Measurements from ENCODE around the gene PTGDS. TPM values are rescaled to one million over a fixed set of nuclear protein-coding genes. Genes with fewer than 3 reads are reported as not detected.

The PTGDS gene
- total RNA-seq, 1 donor from 2014 or later = 76.8 TPM

DNA sequence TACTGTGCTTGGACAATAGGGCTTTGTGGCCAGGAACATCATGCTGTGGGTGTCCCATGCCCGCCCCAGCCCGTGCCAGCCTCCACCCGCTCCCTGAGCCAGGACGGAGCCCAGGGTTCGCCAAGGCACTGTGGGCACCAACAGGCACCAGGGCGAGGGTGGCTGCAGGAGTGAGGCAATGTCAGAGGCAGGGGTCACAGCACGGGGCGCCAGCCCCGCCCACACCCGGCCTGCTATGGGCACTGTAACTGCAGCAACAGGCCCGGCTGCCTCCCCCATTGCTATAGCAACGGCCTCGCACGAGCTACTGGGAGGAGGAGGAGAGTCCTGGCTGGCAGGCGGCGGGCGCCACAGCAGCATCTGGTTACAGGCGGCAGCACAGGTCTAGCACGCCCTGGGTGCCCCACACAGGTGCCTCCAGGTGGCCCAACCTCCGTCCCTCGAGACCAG lies 48.2 kb downstream of the PTGDS start:
- no peaks in the 10 kb centered on the region for H3K36me3 Mint-ChIP-seq (ENCODE audit: low read depth)
- no peak for DNase-seq (ENCODE audit: low spot score)
- TF ChIP-seq, protein P1, sequence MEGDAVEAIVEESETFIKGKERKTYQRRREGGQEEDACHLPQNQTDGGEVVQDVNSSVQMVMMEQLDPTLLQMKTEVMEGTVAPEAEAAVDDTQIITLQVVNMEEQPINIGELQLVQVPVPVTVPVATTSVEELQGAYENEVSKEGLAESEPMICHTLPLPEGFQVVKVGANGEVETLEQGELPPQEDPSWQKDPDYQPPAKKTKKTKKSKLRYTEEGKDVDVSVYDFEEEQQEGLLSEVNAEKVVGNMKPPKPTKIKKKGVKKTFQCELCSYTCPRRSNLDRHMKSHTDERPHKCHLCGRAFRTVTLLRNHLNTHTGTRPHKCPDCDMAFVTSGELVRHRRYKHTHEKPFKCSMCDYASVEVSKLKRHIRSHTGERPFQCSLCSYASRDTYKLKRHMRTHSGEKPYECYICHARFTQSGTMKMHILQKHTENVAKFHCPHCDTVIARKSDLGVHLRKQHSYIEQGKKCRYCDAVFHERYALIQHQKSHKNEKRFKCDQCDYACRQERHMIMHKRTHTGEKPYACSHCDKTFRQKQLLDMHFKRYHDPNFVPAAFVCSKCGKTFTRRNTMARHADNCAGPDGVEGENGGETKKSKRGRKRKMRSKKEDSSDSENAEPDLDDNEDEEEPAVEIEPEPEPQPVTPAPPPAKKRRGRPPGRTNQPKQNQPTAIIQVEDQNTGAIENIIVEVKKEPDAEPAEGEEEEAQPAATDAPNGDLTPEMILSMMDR (IDR thresholded peaks at IDR 0.05) = no peak
- no peak overlapping the region for H3K4me3 Mint-ChIP-seq (ENCODE audit: unreplicated experiment)
- no peaks in the 10 kb centered on the region for H3K27me3 Mint-ChIP-seq (ENCODE audit: low read depth)
- H3K27ac Mint-ChIP-seq (ENCODE audit: unreplicated experiment) = no peak overlapping the region
- no peaks in the 10 kb centered on the region for H3K9me3 Mint-ChIP-seq (ENCODE audit: low read depth)
- H3K4me1 Mint-ChIP-seq (ENCODE audit: low read depth) = peaks cover 7% of the 10 kb centered on the region

DNA sequence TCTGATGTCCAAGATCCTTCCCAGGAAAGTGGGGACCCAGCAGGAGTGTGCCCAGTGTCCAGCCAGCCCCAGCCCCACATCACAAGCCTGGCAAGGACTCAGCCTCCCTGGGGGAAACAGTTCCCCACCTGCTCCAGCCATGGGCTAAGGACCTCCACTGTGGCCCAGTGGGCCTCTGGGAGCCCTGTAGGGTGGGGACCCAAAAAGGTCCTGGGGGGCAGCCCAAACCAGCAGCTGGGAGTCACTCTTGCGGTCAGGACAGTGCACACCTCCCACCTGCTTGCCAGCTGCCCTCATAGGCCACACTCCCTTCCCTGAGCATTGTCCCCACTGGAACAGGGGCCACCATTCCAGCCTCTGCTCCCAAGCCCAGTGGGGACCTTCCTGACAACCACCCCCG lies 49.1 kb downstream of the PTGDS start:
- no peaks in the 10 kb centered on the region for H3K9me3 Mint-ChIP-seq (ENCODE audit: low read depth)
- no peak overlapping the region for H3K27ac Mint-ChIP-seq (ENCODE audit: unreplicated experiment)
- DNase-seq (ENCODE audit: low spot score) = no peak
- TF ChIP-seq, protein P1 (IDR thresholded peaks at IDR 0.05) = no peak
- peaks cover 7% of the 10 kb centered on the region for H3K4me1 Mint-ChIP-seq (ENCODE audit: low read depth)
- H3K27me3 Mint-ChIP-seq (ENCODE audit: low read depth) = no peaks in the 10 kb centered on the region
- no peaks in the 10 kb centered on the region for H3K36me3 Mint-ChIP-seq (ENCODE audit: low read depth)
- no peak overlapping the region for H3K4me3 Mint-ChIP-seq (ENCODE audit: unreplicated experiment)

DNA sequence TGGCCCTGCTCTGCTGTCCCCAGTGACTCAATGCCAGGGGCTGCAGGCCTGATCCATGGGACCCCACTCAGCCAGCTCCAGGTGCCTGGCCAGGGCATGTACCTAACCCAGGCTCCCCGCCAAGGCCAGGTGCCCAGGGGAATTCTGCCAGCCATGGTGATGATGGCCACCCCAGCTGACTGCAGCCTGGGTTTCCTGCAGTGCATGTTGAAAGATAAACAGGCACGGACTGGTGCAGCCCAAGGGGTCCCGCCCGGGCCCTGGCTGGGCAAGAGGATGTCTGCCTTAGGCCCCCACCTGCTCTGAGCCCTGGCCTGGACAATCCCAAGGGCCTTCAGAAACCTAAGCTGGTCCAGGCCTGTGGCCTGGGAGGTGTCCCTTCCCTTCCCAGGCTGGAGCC lies 49.5 kb downstream of the PTGDS start:
- TF ChIP-seq, protein P1 (IDR thresholded peaks at IDR 0.05) = no peak
- Mint-ChIP-seq H3K9me3 (ENCODE audit: low read depth) (no peaks in the 10 kb centered on the region), H3K27ac (ENCODE audit: unreplicated experiment) (no peak overlapping the region), H3K36me3 (ENCODE audit: low read depth) (no peaks in the 10 kb centered on the region), H3K4me1 (ENCODE audit: low read depth) (peaks cover 7% of the 10 kb centered on the region), H3K27me3 (ENCODE audit: low read depth) (no peaks in the 10 kb centered on the region), H3K4me3 (ENCODE audit: unreplicated experiment) (peak overlapping the region; percentile 74)
- no peak for DNase-seq (ENCODE audit: low spot score)

DNA sequence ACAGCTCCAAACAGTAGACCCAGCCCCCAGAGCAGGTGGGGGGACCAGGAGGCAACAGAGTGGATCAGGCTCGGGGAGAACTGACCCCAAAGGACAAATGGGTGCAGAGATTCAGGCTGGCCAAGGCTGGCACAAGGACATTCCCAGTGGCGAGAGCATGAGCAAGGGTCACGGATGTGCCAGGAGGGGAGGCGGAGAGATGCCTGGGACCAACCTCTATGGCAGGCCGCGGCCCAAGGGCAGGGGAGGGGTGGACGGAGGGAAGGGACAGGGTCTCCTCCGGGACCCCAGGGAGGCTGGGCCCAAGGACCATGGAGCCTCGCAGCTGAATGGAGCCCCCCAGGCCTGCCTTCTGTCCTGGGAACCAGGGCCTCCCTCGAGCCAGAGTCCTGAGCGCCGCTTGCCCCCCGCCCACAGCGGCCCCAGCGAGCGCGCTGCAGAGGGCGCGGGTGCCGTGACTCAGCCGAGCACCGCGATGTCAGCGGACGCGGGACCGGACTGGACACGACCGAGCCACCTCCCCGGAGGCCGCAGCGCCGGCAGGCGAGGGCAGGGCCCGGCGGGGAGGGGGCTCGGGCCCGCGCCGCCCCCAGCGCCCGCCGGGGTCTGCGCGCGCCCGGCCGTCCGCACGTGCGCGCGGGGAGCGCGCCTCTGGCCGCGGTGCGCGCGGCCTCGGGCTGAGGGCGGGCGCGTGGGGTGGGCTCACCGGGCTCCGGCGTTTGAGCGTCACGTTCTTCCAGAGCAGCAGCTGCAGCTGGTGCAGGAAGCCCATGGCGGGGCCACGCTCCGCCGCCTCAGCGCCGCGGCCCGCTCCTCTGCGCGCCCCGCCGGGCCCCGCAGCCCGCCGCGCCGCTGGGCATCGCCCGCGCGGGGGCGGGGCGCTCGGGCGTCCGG lies 50.3 kb downstream of the PTGDS start, which contains the start of gene ABCA2:
Gene ABCA2, minus strand, starts transcription at position 869 of the 894 bp plus-strand sequence. Its CDS starts 97 bp downstream, at position 772.
- DNase-seq (ENCODE audit: low spot score) = no peak
- Mint-ChIP-seq H3K27me3 (ENCODE audit: low read depth) (no peaks in the 10 kb centered on the region), H3K27ac (ENCODE audit: unreplicated experiment) (peak within 1 kb of the TSS; percentile 17), H3K36me3 (ENCODE audit: low read depth) (no peaks in the 10 kb centered on the region), H3K4me1 (ENCODE audit: low read depth) (peaks cover 7% of the 10 kb centered on the region), H3K4me3 (ENCODE audit: unreplicated experiment) (peak within 1 kb of the TSS; percentile 74), H3K9me3 (ENCODE audit: low read depth) (no peaks in the 10 kb centered on the region)
- TF ChIP-seq, protein P1 (IDR thresholded peaks at IDR 0.05) = no peak

DNA sequence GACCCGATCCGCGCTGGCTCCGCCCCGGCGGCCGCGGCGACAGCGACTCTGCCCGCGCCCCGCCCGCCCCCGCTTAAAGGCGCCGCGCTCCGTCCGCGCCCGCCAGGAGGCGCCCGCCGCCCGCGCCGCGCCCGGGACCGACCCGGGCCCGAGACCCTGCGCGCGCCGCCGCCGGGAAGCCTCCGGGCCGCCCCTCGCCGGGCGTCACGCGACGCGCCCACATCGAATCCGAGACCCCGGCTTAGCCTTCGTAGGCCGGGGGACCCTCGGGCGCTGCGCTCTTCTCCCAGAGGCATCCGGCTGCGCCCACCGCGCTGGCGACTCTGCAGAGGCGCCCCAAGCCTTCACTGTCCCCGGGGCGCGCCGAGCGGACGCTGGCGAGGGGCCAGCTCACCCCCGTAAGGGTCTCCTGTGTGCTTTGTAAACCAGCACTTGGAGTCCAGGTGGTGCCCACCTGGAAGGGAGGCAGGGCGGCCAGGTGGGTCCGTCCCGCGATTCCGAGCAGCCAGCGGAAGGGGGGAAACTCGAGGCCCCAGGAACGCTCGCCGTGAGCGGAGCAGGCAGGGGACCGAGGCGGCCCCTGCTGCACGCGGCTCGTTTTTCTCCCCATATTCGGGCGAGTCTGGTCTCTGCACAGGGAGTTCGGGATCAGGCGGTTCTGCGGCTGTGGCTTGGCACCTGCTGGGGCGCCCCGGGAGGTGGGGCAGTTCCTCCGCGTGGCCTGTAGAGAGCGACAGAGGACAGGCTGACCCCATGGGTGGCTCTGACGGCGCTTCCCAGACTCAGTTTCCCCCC lies 51.2 kb downstream of the PTGDS start:
- TF ChIP-seq, protein P1 (IDR thresholded peaks at IDR 0.05) = no peak
- H3K4me3 Mint-ChIP-seq (ENCODE audit: unreplicated experiment) = peak overlapping the region; percentile 68
- H3K27me3 Mint-ChIP-seq (ENCODE audit: low read depth) = no peaks in the 10 kb centered on the region
- H3K36me3 Mint-ChIP-seq (ENCODE audit: low read depth) = no peaks in the 10 kb centered on the region
- no peaks in the 10 kb centered on the region for H3K9me3 Mint-ChIP-seq (ENCODE audit: low read depth)
- no peak overlapping the region for H3K27ac Mint-ChIP-seq (ENCODE audit: unreplicated experiment)
- no peak for DNase-seq (ENCODE audit: low spot score)
- peaks cover 7% of the 10 kb centered on the region for H3K4me1 Mint-ChIP-seq (ENCODE audit: low read depth)
